Measurements from ENCODE around the gene TSPAN10. TPM values are rescaled to one million over a fixed set of nuclear protein-coding genes. Genes with fewer than 3 reads are reported as not detected.

The TSPAN10 gene
- total and polyA plus RNA-seq, 2 of the 13 experiments (the other 11 are each of a cell fraction or from before 2014, with no cell fraction given): 0.54 to 0.75 TPM

DNA sequence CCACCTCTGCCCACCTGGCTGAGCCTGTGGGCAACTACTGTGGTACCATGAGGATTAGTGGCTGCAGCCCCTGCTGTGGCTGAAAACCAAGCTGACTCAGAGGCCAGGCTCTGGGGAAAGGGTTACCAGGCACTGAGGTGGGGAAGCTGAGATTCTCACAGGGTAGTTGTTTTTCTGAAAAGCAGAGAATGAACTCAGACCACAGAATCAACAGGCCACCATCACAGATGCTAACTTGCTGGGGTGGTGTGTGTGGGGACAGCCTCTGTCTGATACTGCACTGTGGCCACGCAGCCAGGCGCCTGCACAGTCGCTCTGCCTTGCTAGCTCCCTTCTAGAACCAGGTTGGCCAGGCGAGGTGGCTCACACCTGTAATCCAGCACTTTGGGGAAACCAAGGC is 28.9 kb upstream of the TSPAN10 start (continued):
- TF ChIP-seq, protein P1, sequence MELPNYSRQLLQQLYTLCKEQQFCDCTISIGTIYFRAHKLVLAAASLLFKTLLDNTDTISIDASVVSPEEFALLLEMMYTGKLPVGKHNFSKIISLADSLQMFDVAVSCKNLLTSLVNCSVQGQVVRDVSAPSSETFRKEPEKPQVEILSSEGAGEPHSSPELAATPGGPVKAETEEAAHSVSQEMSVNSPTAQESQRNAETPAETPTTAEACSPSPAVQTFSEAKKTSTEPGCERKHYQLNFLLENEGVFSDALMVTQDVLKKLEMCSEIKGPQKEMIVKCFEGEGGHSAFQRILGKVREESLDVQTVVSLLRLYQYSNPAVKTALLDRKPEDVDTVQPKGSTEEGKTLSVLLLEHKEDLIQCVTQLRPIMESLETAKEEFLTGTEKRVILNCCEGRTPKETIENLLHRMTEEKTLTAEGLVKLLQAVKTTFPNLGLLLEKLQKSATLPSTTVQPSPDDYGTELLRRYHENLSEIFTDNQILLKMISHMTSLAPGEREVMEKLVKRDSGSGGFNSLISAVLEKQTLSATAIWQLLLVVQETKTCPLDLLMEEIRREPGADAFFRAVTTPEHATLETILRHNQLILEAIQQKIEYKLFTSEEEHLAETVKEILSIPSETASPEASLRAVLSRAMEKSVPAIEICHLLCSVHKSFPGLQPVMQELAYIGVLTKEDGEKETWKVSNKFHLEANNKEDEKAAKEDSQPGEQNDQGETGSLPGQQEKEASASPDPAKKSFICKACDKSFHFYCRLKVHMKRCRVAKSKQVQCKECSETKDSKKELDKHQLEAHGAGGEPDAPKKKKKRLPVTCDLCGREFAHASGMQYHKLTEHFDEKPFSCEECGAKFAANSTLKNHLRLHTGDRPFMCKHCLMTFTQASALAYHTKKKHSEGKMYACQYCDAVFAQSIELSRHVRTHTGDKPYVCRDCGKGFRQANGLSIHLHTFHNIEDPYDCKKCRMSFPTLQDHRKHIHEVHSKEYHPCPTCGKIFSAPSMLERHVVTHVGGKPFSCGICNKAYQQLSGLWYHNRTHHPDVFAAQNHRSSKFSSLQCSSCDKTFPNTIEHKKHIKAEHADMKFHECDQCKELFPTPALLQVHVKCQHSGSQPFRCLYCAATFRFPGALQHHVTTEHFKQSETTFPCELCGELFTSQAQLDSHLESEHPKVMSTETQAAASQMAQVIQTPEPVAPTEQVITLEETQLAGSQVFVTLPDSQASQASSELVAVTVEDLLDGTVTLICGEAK (IDR thresholded peaks at IDR 0.05): no peak
- TF ChIP-seq, protein P1 (CRISPR knock-in tag; IDR thresholded peaks at IDR 0.05): no peak
- no peak for TF ChIP-seq CENPX (CRISPR knock-in tag; IDR thresholded peaks at IDR 0.05)
- no peak for TF ChIP-seq ZNF572 (CRISPR knock-in tag; IDR thresholded peaks at IDR 0.05)
- TF ChIP-seq, protein P2, sequence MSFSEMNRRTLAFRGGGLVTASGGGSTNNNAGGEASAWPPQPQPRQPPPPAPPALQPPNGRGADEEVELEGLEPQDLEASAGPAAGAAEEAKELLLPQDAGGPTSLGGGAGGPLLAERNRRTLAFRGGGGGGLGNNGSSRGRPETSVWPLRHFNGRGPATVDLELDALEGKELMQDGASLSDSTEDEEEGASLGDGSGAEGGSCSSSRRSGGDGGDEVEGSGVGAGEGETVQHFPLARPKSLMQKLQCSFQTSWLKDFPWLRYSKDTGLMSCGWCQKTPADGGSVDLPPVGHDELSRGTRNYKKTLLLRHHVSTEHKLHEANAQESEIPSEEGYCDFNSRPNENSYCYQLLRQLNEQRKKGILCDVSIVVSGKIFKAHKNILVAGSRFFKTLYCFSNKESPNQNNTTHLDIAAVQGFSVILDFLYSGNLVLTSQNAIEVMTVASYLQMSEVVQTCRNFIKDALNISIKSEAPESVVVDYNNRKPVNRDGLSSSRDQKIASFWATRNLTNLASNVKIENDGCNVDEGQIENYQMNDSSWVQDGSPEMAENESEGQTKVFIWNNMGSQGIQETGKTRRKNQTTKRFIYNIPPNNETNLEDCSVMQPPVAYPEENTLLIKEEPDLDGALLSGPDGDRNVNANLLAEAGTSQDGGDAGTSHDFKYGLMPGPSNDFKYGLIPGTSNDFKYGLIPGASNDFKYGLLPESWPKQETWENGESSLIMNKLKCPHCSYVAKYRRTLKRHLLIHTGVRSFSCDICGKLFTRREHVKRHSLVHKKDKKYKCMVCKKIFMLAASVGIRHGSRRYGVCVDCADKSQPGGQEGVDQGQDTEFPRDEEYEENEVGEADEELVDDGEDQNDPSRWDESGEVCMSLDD (CRISPR knock-in tag; IDR thresholded peaks at IDR 0.05; ENCODE audit: borderline replicate concordance): no peak
- TF ChIP-seq SPEN (CRISPR knock-in tag; IDR thresholded peaks at IDR 0.05; ENCODE audit: low read depth): no peak
- no peak for TF ChIP-seq HIC2 (CRISPR knock-in tag; IDR thresholded peaks at IDR 0.05; ENCODE audit: low read depth)
- TF ChIP-seq, protein P3, sequence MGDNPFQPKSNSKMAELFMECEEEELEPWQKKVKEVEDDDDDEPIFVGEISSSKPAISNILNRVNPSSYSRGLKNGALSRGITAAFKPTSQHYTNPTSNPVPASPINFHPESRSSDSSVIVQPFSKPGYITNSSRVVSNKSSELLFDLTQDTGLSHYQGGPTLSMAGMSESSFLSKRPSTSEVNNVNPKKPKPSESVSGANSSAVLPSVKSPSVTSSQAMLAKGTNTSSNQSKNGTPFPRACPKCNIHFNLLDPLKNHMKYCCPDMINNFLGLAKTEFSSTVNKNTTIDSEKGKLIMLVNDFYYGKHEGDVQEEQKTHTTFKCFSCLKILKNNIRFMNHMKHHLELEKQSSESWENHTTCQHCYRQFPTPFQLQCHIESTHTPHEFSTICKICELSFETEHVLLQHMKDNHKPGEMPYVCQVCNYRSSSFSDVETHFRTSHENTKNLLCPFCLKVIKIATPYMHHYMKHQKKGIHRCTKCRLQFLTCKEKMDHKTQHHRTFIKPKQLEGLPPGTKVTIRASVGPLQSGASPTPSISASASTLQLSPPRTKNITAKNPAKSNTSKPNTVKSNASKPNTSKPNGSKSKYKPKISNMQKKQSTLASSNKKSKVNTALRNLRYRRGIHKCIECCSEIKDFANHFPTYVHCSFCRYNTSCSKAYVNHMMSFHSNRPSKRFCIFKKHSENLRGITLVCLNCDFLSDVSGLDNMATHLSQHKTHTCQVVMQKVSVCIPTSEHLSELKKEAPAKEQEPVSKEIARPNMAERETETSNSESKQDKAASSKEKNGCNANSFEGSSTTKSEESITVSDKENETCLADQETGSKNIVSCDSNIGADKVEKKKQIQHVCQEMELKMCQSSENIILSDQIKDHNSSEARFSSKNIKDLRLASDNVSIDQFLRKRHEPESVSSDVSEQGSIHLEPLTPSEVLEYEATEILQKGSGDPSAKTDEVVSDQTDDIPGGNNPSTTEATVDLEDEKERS (CRISPR knock-in tag; IDR thresholded peaks at IDR 0.05): no peak
- no peak for TF ChIP-seq ZNF138 (CRISPR knock-in tag; IDR thresholded peaks at IDR 0.05; ENCODE audit: low read depth)
- no peak for TF ChIP-seq ZNF260 (CRISPR knock-in tag; IDR thresholded peaks at IDR 0.05; ENCODE audit: borderline replicate concordance, low read depth)
- TF ChIP-seq ZNF713 (CRISPR knock-in tag; IDR thresholded peaks at IDR 0.05): no peak
- TF ChIP-seq ZFYVE20 (CRISPR knock-in tag; IDR thresholded peaks at IDR 0.05; ENCODE audit: borderline replicate concordance, low read depth): no peak

Data from HepG2 (cell line).